Upper lobe of left lung (tissue), 4 donors: ENCODE results near the gene EPS8.

Source experiments
- CTCF ChIP-seq, 6 experiments: fragments of 450-650 bp in 4 of 6; fragments of 200-600 bp in 2 of 6; sonication (generic) in 2 of 6; IDR thresholded peaks; one replicate each; pipeline ENCODE4 v1.5.1; 2016 to 2019; ENCODE audit warnings: antibody characterized with exemption in 6 of 6
- EP300 ChIP-seq, 4 donors: sonication (generic); formaldehyde crosslinking; IDR thresholded peaks; one replicate each; pipeline ENCODE4 v1.5.1; 2017; ENCODE audit warnings: antibody characterized with exemption in 4 of 4, control low read depth in 2 of 4
- POLR2A ChIP-seq, 4 donors: fragments of 450-650 bp; IDR thresholded peaks; one replicate each; pipeline ENCODE4 v1.5.1; 2016 to 2017; ENCODE audit warnings: antibody characterized with exemption in 4 of 4, mild to moderate bottlenecking in 2 of 4
- POLR2AphosphoS5 ChIP-seq, 2 donors: sonication (generic); formaldehyde crosslinking; IDR thresholded peaks; one replicate each; pipeline ENCODE4 v1.5.1; 2017; ENCODE audit warnings: antibody characterized with exemption in 2 of 2

GRCh38 chr12:15787778-15788177, 1.4 kb downstream of the EPS8 start:
- TF ChIP-seq CTCF (IDR thresholded peaks at IDR 0.05) (no peak), EP300 (IDR thresholded peaks at IDR 0.05) (no peak), POLR2A (IDR thresholded peaks at IDR 0.05) (no peak), POLR2AphosphoS5 (IDR thresholded peaks at IDR 0.05) (no peak)
